ENCODE results near the gene KRT36. TPM values are rescaled to one million over a fixed set of nuclear protein-coding genes. Genes with fewer than 3 reads are reported as not detected.

Gene KRT36
- total RNA-seq, 1 donor from 2014 or later, result not detected

DNA sequence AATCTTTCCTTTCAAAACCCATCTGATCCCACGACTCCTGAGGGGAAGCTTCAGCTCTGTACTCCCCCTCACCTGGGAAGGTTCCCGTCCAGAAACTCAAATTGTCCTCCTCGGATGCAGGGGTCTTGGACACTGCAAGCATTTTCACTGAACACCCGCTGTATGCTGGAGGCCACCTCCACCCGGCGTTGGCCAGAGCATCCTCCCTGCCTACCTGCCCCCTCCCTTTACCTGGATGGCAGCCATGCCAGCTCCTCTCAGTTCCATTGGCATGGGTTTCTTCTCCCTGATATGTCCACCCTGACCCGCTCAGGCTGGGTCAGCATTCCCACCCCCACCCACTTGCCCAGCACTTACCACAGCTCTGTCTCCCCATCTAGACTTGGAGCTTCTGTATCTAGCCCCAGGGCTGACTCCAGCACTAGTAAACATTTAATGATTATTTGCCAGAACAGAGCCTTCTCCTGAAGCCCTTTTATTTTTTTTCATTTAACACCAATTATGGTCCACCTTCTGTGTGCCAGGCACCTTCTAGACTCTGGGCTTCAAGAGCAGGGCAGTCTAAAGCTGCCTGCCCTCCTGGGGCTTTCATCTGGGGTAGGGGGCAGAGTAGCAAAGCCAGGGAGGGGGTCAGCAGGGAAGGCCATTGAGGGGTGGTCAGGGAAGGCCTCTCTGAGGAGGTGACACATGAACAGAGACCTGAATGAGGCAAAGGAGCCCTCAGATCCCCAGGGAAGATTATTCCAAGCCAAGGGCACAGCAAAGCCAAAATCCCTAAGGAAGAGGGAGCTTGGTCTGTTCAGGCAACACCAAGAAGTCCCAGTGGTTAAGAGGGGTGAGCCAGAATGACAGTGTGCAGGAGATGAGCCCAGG lies 47.3 kb upstream of the KRT36 start:
- Mint-ChIP-seq H3K4me3 (ENCODE audit: unreplicated experiment) (no peak overlapping the region), H3K4me1 (ENCODE audit: low read depth) (peaks cover 12% of the 10 kb centered on the region), H3K27ac (ENCODE audit: unreplicated experiment) (no peak overlapping the region), H3K36me3 (ENCODE audit: low read depth) (no peaks in the 10 kb centered on the region), H3K27me3 (ENCODE audit: low read depth) (peaks cover 7% of the 10 kb centered on the region), H3K9me3 (ENCODE audit: low read depth) (no peaks in the 10 kb centered on the region)
- DNase-seq (ENCODE audit: low spot score), result peak; percentile 20
- TF ChIP-seq, protein P1, sequence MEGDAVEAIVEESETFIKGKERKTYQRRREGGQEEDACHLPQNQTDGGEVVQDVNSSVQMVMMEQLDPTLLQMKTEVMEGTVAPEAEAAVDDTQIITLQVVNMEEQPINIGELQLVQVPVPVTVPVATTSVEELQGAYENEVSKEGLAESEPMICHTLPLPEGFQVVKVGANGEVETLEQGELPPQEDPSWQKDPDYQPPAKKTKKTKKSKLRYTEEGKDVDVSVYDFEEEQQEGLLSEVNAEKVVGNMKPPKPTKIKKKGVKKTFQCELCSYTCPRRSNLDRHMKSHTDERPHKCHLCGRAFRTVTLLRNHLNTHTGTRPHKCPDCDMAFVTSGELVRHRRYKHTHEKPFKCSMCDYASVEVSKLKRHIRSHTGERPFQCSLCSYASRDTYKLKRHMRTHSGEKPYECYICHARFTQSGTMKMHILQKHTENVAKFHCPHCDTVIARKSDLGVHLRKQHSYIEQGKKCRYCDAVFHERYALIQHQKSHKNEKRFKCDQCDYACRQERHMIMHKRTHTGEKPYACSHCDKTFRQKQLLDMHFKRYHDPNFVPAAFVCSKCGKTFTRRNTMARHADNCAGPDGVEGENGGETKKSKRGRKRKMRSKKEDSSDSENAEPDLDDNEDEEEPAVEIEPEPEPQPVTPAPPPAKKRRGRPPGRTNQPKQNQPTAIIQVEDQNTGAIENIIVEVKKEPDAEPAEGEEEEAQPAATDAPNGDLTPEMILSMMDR (IDR thresholded peaks at IDR 0.05), result no peak

DNA sequence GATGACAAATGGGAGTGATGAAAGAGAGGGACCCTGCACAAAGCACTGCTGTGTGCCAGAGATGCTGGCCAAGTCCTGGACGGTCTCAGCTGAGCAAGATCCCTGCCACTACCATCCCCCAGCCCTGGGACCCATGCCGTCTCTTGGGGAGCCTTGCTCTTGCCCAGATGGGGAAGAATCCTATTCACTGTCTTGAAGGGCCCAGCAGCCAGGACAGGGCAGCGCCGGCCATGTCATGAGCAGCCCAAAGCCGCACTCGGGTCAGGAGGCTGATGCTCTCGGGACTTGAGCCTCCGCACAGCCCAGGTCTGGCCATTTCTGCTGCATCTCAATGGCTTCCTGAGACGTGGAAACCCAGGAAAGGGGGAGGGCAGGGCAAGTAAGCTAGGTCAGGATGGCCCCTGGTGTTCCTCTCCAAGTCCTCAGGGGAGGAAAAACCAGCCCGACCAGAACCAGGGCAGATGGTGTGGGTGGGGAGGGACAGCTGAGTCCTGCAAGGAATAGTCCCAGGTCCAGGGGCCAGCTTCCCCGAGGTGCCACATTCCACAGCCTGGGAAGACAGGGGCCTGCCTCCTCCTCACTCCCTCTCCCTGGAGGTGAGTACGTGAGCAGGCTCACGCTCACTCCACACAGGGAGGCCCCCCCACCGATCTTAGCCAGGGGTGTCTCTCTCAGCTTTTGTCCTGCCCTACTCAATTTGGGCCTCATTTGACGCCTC lies 46.2 kb upstream of the KRT36 start:
- Mint-ChIP-seq H3K36me3 (ENCODE audit: low read depth) (no peaks in the 10 kb centered on the region), H3K27me3 (ENCODE audit: low read depth) (peaks cover 7% of the 10 kb centered on the region), H3K9me3 (ENCODE audit: low read depth) (no peaks in the 10 kb centered on the region), H3K4me3 (ENCODE audit: unreplicated experiment) (no peak overlapping the region), H3K4me1 (ENCODE audit: low read depth) (peaks cover 12% of the 10 kb centered on the region), H3K27ac (ENCODE audit: unreplicated experiment) (no peak overlapping the region)
- peak; percentile 75 for DNase-seq (ENCODE audit: low spot score)
- TF ChIP-seq, protein P1 (IDR thresholded peaks at IDR 0.05), result no peak

DNA sequence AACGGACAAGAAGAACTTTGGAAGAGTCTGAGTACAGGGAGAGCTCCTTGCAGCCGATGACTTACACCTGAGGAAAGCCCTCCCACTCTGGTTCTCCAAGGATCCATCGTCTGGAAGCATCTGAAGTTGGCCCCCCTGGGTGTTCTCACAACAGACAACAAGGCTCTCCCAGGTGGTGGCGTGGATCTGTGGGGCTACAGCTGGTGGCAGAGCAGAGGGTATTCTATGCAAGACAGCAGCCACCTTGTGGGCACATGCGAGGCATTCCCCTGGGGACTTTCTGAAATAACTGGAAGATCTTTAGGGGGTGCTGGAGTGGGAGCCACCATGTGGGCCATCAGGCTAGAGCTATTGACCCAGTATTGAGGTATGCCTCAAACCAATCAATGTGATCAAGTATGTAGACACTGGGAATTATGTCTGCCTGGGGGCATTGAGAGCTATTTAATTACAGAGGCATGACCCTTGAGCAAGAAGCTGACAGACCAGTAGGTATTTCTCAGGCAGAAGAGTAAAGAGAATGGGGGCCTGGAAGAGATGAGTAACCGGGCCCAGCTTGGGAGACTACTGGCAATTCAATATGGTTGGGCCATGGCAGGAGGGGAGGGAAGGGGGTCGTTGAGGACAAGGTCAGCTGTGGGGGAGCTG lies 45.3 kb upstream of the KRT36 start:
- Mint-ChIP-seq H3K27ac (ENCODE audit: unreplicated experiment) (no peak overlapping the region), H3K4me1 (ENCODE audit: low read depth) (peaks cover 12% of the 10 kb centered on the region), H3K4me3 (ENCODE audit: unreplicated experiment) (no peak overlapping the region), H3K36me3 (ENCODE audit: low read depth) (no peaks in the 10 kb centered on the region), H3K9me3 (ENCODE audit: low read depth) (no peaks in the 10 kb centered on the region), H3K27me3 (ENCODE audit: low read depth) (peaks cover 7% of the 10 kb centered on the region)
- peak; percentile 56 for DNase-seq (ENCODE audit: low spot score)
- TF ChIP-seq, protein P1 (IDR thresholded peaks at IDR 0.05), result no peak

DNA sequence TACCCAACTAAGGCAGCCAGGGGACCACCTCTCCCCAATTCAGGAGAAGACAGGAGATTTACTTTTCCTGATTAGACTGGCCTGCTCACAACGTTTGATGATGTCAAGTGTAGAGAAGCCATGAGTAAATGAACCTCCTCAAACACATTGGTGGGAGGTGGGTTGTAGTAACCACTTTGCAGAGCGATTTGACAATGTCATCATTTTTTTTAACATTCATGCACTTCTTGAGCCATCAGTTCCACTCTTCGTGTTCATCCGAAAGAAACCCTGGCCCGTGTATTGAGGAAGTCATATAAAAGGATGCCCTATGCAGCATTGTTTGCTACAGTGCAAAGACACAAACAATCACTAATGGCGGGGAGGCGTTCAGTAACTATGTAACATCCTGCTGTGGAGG lies 43.9 kb upstream of the KRT36 start:
- Mint-ChIP-seq H3K36me3 (ENCODE audit: low read depth) (no peaks in the 10 kb centered on the region), H3K4me1 (ENCODE audit: low read depth) (peaks cover 7% of the 10 kb centered on the region), H3K27ac (ENCODE audit: unreplicated experiment) (no peak overlapping the region), H3K4me3 (ENCODE audit: unreplicated experiment) (no peak overlapping the region), H3K27me3 (ENCODE audit: low read depth) (peaks cover 17% of the 10 kb centered on the region), H3K9me3 (ENCODE audit: low read depth) (no peaks in the 10 kb centered on the region)
- peak; percentile 2 for DNase-seq (ENCODE audit: low spot score)
- TF ChIP-seq, protein P1 (IDR thresholded peaks at IDR 0.05), result no peak

DNA sequence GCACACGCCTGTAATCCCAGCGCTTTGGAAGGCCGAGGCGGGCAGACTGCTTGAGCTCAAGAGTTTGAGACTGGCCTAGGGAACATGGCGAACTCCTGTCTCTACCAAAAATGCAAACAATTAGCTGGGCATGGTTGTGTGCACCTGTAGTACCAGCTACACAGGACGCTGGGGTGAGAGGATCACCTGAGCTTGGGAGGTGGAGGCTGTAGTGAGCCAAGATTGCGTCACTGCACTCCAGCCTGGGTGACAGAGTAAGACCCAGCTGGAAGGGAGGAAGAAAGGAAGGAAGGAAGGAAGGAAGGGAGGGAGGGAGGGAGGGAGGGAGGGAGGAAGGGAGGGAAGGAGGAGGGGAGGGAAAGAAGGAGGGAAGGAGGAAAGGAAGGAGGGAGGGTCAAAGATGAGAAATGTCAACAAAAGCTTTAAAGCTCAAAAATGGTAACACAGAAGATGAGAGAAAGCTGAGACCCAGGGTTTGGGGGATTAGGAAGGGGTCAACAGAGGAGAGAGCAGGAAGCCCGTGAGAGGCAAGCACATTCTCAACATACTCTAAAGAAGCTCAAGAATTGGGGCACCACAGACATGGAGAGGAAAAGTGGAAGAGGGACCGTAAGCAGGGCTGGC lies 43.3 kb upstream of the KRT36 start:
- TF ChIP-seq, protein P1 (IDR thresholded peaks at IDR 0.05), result no peak

More for the DNA sequence above, 43.3 kb upstream of the KRT36 start:
- Mint-ChIP-seq H3K4me1 (ENCODE audit: low read depth) (peaks cover 5% of the 10 kb centered on the region), H3K9me3 (ENCODE audit: low read depth) (no peaks in the 10 kb centered on the region), H3K4me3 (ENCODE audit: unreplicated experiment) (no peak overlapping the region), H3K27ac (ENCODE audit: unreplicated experiment) (no peak overlapping the region), H3K36me3 (ENCODE audit: low read depth) (no peaks in the 10 kb centered on the region), H3K27me3 (ENCODE audit: low read depth) (peaks cover 22% of the 10 kb centered on the region)
- peak; percentile 10 for DNase-seq (ENCODE audit: low spot score)

All from chondrocyte (in vitro differentiated cells).